HG02798 (cell line): ENCODE results near the gene HOMEZ.
A peak's percentile ranks its signal among the peaks of the same experiment; 100 is the strongest.
"Not testable (repeated sequence)": the region's sequence is repeated elsewhere in the genome, so short reads cannot be mapped to it uniquely, and the experiment has no call there.

Experiments
- ATAC-seq: cut with Tn5 transposase; IDR thresholded peaks from one replicate; pipeline ENCODE4 v1.9.1; 2021; ENCODE audit warnings: mild to moderate bottlenecking; ENCODE audit not compliant: unreplicated experiment, poor library complexity

The HOMEZ gene

DNA sequence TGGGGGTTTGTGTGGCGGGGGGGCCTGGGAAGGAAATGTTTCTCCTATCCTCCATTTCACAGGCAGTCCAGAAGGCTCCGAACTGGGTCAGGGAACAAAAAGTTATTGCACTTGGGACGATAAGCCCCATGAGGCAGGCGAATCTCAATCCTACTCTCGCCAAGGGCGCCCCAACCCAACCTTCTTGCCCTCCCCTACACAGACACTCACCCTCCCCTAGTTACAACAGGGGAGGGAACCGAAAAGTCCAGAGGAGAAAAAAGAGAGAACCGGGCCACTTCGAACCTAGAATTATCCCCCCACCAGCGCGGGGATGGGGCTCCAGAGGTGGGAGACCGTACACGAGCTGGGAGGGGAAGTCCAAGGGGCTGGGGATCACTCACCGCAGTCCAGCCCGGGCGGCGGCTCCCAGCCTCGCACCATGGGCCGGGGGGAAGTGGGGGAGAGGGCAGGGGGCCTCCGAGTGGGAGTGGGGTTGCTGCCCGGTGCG is 357 bp downstream of the HOMEZ start:
- ATAC-seq: peak; percentile 22

- peak; percentile 15 for ATAC-seq
Observed at GRCh38 chr14:23284654-23285529, 1.0 kb downstream of the HOMEZ start.

DNA sequence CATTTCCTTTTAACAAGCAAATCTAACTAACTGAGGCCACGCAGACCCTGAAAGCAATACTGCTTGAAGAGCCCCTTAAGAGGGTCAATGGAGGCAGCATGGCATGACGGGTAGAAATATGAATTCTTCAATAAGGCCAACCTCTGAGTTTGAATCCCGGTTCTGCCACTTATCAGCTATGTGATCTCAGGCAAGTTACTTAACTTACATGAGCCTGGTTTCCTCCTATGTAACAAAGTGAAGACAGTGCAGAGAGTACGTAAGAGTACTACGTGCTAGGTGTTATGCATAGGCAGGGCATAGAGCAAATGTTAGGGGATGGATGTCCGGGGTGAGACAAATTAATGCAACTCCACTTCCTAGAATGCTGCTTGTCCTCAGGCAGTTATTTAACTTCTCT is 4.7 kb downstream of the HOMEZ start:
- no peak for ATAC-seq

DNA sequence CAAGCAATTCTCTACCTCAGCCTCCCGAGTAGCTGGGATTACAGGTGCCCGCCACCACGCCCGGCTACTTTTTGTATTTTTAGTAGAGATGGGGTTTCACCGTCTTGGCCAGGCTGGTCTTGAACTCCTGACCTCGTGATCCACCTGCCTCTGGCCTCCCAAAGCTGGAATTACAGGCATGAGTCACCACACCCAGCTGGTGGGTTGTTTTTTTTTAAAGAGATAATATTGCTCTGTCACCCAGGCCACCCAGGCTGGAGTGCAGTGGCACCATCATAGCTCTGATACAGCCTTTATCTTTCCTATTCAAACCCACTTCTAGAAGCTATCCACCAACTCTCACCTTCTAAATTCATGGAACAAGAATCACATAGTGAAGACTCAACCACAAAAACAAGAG is 8.0 kb downstream of the HOMEZ start:
- ATAC-seq: not testable (repeated sequence)

DNA sequence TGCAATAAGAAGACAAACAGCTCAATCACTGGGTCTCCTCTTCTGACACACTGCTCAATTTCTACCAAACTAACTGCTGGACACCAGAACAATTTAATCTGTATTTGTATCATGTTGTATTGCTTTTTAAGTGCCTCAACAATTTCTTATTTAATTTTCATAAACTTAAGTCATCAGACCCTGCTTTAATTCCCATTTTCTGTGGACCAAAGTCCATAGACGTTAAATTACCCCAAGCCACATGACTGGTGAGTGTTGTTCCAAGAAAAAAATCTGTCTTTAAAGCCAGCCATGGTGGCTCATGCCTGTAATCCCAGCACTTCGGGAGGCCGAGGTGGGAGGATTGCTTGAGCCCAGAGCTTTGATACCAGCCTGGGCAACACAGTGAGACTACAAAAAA is 8.7 kb downstream of the HOMEZ start:
- no peak for ATAC-seq

DNA sequence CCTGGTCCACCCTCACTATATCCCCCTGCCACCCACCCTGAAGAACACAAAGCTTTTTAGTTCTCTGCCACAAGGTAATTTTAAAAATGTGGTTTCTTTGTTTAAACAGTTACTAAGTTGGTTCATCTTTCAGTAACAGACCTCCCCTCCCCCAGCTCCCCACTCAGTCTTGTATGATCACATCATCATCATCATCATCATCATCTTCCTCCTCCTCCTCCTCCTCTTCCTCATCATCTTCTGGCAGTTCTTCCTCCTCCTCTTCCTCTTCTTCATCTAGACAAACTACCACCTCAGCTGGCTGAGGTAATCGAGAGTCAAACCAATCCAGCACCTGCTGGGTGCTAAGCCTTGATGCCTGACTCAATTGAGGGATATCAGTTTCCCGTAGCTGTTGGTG is 10.5 kb downstream of the HOMEZ start:
- no peak for ATAC-seq

DNA sequence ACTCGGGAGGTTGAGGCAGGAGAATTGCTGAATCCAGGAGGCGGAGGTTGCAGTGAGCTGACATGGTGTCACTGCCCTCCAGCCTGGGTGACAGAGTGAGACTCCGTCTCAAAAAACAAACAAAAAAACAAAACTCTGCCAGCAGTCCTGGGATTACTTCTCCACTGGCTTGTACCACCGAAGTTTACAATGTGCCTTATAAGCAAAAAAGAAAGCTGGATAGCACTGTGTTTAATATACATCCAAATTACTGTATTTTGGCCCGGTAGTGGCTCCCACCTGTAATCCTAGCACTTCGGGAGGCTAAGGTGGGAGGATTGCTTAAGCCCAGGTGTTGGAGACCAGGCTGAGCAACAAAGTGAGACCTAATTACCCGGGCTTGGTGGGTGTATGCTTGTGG is 16.7 kb downstream of the HOMEZ start:
- no peak for ATAC-seq

DNA sequence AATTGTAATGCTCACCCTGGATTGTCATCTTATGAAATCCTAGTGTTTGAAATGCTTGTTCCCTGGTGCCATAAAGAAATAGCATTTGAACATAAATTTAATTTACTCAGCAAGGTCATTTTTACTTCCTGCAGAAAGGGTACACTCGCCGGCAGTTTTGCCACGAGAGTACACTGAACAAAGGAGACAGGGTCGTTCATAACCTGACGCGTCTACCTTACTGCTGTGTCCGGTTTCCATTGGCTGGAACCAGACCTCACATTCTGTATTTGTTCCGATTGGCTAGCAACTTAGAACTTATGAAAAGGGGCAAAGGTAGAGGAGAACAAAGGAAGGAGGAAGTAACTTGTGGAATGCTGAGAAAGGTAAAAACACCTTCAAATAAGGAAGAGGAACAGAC is 25.1 kb downstream of the HOMEZ start:
- ATAC-seq: not testable (repeated sequence)

DNA sequence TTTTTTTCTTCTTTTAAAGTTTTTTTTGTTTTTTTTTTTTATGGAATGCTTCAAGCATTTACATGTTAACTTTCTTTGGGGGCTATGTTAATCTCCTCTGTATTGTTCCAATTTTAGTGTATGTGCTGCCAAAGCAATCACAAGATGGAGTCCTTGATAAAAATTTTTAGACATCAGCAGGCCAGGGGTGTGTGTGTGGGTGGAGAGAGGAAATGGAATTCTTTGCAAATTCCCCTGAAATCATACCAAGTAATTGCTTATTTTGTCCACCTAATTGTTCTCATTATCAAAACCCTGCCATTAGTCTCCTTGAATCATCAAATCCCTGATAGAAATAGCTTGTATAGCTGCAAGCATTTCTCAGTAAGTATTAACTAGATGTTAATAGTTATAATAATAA is 26.5 kb downstream of the HOMEZ start:
- no peak for ATAC-seq

DNA sequence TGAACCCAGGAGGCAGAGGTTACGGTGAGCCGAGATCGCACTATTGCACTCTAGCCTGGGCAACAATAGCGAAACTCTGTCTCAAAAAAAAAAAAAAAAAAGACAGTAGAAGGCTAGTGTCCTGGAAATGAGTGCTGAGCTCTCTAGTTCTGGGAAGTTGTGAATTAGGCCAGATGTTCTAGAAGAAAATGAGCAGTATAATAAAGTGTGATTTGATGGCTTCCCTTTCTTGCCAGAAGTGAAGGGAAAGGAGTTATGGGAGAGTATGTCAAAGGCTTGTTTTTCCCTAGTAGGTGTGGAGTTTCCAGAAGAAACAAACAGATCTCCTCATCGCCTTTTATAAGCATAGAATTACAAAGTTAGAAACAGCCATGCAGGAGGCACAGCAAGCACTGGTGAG is 27.7 kb downstream of the HOMEZ start:
- ATAC-seq: no peak

DNA sequence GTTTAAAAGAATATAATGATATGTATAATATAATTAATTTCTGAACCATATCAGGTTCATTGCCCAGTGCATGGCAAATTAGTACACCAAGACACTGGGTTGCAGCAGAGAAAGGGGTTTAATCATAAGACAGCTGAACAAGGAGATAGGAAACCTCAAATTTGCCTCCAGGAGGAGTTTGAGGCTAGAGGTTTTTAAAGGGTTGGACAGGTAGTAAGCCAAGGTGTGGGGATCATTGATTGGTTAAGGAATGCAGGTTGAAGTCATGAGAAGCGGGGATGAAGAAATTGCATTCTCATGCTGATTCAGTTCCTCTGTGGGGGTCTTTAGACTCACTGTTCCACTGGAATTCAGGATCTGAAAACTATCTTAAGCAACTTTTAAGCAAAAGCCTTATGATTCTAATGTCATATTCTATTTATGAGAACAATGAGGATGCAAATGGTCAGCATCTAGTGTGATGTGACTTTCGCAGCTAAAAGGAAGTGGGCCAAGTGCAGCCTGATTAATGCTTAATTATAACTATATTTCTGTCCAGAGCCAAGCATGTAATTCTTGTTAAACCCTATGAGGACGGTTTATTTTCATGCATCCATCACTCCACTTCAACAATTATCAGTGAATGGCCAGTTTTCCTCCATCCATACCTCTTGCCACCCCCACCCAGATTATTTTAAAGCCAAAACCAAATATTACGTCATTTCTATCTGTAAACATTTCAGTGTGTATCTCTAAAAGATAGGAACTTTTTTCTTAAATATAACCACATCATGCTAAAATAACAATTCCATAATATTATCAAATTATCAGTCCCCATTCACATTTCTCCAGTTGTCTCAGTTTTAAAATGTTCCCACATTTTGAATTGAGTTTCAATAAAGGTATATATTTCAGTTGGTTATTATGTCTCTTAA is 33.3 kb downstream of the HOMEZ start:
- no peak for ATAC-seq

DNA sequence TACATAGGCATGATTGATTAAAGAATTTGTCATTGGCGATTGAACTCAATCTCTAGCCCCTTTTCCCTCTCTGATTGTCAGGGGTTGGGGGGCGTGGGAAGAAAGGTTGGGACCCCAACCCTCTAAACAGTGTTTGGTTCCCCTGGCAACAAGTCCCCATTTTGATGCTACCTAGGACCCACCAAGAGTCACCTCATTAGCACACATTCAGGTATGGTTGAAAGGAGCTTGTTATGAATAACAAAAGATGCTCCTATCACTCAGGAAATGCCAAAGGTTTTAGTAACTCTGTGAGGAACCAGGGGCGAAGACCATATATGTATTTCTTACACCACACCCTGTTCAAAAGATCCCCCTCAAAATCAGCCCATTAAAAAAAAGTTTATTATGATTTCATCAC is 33.9 kb downstream of the HOMEZ start:
- ATAC-seq: no peak

- no peak for ATAC-seq
Observed at GRCh38 chr14:23249824-23250223, 36.1 kb downstream of the HOMEZ start.

DNA sequence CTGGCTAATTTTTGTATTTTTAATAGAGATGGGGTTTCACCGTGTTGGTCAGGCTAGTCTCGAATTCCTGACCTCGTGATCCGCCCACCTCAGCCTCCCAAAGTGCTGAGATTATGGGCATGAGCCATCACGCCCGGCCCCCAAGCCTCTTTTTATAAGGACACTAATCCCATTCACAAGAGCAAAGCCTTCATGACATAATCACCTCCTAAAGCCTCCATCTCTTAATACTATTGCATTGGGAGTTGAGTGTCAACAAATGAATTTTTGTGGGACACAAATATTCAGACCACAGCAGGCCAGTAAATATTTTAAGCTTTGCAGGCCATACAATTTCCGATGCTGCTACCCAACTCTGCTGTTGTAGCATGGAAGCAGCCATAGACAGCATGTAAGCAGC is 37.3 kb downstream of the HOMEZ start:
- ATAC-seq: no peak

GRCh38 chr14:23245282-23245681 is 40.6 kb downstream of the HOMEZ start:
- no peak for ATAC-seq

DNA sequence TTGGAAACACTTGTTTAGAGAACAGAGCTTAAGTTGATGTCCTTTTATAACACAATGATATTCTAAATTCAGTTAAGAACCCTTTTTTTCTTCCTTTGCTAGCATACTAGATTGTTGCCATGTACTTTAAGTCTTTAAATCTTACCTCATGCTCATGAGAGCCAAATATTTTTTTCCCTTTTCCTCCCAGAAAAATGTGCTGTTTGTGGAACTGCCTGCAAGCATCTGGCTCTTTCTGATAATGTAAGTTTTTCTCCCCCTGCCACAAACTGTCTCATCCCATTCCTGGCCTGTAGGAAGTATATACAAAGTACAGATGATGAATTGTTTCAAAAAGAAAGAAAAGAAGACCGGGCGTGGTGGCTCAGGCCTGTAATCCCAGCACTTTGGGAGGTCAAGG is 42.9 kb downstream of the HOMEZ start:
- ATAC-seq: no peak

DNA sequence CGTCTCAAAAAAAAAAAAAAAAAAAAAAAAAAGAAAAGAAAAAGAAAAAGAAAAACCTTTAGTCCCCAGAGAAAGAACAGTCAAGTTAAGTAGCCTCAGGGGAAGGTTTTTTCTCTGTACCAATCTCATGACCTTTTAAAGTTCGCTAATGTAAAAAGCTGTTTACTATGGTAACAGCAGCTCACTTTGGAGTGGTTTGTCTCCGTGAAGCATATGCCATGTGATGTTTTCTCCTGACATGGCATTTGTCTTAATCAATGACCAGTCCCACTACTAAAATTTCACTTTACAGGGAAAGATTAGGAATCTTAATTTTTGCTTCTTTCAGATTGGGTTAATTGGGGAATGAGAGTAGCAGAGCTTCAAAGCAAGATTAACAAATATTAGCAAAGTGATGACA is 43.9 kb downstream of the HOMEZ start:
- no peak for ATAC-seq

GRCh38 chr14:23241061-23241715 is 44.7 kb downstream of the HOMEZ start:
- not testable (repeated sequence) for ATAC-seq

- ATAC-seq: no peak
Observed at GRCh38 chr14:23240661-23241060, 45.3 kb downstream of the HOMEZ start.

DNA sequence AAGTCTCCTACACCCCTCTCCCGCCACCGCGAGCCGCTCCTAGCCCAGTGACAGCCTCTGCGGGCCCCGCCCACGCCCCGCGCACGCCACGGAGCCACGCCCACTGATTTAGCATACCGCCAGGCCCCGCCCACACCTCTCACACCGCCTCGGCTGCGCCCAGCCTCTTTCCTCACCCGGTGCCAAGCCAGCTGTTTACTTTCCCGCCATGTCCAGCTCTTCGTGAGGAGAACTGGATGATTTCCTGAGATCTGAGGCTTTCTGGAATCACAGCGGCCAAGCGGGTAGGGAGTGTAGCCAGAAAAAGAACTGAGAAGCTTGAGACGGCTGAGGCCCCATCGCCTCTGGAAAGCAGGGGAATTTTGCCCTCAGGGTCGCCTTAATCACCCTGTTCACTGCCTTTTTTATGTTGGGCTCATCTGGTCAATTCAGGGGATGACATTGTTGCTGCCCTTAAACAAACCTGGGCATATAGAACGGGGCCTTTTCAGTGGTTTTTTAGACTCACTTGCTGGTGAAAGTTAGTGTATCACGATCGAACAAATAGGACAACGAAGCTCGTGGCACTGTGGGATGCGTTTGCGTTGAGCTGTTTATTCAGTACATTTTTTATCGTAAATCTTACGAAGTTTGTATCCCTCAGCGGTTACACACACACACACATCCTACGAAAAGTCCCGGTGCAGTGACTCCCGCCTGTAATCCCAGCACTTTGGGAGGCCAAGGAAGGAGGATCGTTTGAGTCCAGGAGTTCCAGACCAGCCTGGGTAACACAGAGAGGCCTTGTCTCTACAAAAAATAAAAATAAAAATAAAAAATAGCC is 47.9 kb downstream of the HOMEZ start, which contains the start of gene RNF212B:
TSS of gene RNF212B (plus strand) at position 165 of the 823 bp plus-strand sequence. CDS start 2,410 bp downstream, outside the sequence.
- ATAC-seq: peak; percentile 65
